GM12874 (cell line): ENCODE measurements around the gene SACS.

Source experiments
- TF ChIP-seq, protein P1 (sequence below): IDR thresholded peaks from 2 replicates; pipeline ENCODE4 v1.5.1; 2011; ENCODE audit warnings: low read depth, mild to moderate bottlenecking, control low read depth, low read length, moderate library complexity; ENCODE audit not compliant: insufficient read depth

SACS gene

GRCh38 chr13:23349161-23349897, 84.2 kb downstream of the SACS start:
- TF ChIP-seq, protein P1, sequence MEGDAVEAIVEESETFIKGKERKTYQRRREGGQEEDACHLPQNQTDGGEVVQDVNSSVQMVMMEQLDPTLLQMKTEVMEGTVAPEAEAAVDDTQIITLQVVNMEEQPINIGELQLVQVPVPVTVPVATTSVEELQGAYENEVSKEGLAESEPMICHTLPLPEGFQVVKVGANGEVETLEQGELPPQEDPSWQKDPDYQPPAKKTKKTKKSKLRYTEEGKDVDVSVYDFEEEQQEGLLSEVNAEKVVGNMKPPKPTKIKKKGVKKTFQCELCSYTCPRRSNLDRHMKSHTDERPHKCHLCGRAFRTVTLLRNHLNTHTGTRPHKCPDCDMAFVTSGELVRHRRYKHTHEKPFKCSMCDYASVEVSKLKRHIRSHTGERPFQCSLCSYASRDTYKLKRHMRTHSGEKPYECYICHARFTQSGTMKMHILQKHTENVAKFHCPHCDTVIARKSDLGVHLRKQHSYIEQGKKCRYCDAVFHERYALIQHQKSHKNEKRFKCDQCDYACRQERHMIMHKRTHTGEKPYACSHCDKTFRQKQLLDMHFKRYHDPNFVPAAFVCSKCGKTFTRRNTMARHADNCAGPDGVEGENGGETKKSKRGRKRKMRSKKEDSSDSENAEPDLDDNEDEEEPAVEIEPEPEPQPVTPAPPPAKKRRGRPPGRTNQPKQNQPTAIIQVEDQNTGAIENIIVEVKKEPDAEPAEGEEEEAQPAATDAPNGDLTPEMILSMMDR: no peak

DNA sequence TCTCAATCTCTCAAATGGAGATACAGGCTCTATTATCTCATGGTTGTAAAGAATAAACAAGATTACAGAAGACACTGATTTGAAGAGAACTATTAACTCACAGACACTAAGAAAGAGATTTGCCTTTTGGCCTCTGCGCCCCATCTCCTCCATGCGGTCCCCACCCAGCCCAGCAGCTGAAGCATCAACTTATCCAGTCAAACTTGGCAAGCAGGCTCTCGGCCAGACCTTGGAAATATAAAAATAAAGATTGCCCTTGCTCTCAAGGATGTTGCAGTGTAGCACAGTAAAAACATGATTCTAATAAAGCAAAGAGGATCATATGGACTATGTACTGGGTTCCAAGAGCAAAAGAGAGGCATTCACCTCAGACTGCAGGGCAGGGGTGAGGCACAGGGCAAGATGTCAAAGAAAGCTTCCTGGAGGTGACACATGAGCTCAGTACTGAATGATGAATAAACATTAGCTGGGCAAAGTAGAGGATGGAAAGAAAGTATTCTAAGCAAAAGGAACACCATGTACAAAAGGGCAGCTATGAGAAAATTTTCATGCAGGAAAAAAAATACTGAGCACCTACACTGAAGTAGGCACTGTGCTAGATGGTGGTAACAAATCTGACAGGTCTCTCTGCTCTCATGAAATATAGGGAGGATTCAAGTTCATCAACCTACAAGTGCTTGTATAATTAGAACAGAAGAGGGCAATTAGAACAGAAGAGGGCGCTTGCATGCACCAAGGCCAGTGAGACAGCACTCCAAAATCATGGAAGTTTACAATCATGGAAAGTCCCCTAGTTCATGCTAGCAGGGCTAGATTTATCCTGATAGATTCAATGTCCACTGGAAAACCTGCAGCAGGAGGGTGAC, 85.0 kb downstream of the SACS start:
- TF ChIP-seq, protein P1: no peak

- TF ChIP-seq, protein P1: no peak
Measured at GRCh38 chr13:23347601-23348000, 85.9 kb downstream of the SACS start.

- TF ChIP-seq, protein P1: no peak
Measured at GRCh38 chr13:23344931-23345595, 88.4 kb downstream of the SACS start.

- TF ChIP-seq, protein P1: no peak
Measured at GRCh38 chr13:23339225-23339624, 94.3 kb downstream of the SACS start.

DNA sequence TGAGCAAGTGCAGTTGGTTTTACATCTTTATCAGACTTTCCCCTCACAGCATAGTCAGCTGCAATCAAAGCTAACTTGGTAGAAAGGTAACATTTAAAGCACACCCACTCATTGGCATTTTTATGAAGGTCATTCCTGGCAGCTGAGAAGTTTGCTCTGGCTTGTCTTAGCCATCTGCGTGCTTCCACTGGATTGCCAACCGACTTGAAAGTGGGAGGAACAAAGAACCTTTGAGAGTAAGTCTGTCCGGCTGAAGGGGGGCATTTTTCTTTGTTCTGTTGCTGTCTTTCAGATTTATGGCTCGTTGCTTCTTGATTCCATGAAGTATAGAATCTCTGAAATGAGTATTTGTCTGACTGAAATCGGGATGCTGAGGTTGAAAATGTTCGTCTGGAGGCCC, 103.1 kb downstream of the SACS start:
- TF ChIP-seq, protein P1: no peak

DNA sequence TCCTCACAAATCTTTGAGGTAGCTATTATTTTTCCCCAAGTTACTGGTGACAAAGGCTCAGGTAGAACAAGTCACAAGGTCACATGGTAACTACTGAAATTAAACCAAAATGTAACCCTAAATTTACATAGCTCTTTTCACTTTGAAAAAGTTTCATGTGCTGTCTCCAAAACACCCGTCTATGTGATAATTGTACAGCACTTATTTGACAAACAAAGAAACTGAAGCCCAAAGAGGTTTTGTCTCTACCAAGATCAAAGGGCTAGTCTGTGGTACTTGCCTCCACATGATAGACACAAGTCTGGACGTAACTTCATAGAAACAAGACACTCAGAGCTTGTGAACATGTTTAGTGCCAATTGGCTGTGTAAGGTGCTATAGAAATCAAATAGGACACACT, 108.3 kb downstream of the SACS start:
- TF ChIP-seq, protein P1: no peak
